ENCODE results near the gene DENND2D.

DENND2D gene

DNA sequence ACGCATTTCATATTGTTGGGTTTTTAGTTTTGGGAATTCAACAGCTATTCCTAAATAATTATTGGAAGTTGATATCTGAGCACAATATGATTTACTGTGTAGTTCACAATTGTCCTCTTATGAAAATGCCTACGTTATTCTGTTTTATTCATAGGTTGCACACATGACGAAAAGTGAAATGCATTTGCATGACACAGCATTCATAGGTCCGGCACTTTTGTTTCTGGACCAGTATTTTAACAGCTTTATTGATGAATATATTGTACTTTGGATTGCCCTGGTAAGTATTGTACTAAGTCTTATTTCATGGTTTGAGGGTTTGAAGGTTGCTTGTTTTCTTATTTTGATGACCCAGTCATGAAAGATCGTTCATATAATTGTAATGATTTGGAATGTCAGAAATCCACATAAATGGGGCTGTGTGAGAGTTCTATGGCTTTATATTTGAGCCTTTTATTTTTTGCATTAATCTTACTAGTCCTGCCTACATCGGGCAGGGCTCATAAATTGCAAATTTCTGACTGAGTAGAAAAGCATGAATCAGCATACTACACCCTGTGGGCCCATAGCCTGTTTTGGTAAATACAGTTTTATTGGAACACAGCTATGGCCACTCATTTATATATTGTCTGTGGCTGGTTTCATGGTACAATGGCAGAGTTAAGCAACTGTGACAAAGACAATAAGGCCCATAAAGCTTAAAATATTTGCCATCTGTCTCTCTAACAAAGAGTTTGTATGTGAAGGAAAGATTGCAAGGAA lies 17.0 kb downstream of the DENND2D start:
- TF ChIP-seq, protein P1, sequence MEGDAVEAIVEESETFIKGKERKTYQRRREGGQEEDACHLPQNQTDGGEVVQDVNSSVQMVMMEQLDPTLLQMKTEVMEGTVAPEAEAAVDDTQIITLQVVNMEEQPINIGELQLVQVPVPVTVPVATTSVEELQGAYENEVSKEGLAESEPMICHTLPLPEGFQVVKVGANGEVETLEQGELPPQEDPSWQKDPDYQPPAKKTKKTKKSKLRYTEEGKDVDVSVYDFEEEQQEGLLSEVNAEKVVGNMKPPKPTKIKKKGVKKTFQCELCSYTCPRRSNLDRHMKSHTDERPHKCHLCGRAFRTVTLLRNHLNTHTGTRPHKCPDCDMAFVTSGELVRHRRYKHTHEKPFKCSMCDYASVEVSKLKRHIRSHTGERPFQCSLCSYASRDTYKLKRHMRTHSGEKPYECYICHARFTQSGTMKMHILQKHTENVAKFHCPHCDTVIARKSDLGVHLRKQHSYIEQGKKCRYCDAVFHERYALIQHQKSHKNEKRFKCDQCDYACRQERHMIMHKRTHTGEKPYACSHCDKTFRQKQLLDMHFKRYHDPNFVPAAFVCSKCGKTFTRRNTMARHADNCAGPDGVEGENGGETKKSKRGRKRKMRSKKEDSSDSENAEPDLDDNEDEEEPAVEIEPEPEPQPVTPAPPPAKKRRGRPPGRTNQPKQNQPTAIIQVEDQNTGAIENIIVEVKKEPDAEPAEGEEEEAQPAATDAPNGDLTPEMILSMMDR (IDR thresholded peaks at IDR 0.05; ENCODE audit: unreplicated experiment in 3 of 3), result no peak
- Mint-ChIP-seq H3K27ac (no peak overlapping the region), H3K36me3 (ENCODE audit: low read depth) (peaks cover 67% of the 10 kb centered on the region), H3K9me3 (no peaks in the 10 kb centered on the region), H3K4me3 (no peak overlapping the region), H3K27me3 (ENCODE audit: low read depth) (no peaks in the 10 kb centered on the region), H3K4me1 (no peaks in the 10 kb centered on the region)

DNA sequence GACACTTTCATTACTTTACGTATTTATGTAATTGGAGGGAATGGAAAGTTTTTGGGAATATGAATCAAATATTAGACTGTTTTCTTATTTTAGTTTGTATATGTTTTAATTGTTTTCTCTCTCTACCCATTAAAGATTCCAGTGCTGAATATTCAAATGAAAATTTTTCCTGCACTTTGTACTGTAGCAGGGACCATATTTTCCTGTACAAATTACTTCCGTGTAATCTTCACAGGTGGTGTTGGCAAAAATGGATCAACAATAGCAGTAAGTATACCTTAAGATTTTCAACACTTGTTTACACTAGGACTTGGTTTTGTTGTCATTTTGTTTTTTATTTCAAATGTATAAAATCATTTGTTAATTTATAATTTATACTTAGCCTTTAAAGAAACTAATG lies 18.4 kb downstream of the DENND2D start:
- TF ChIP-seq, protein P1 (IDR thresholded peaks at IDR 0.05; ENCODE audit: unreplicated experiment in 3 of 3), result no peak
- no peaks in the 10 kb centered on the region for H3K4me1 Mint-ChIP-seq
- H3K4me3 Mint-ChIP-seq, result no peak overlapping the region
- H3K9me3 Mint-ChIP-seq, result no peaks in the 10 kb centered on the region
- H3K36me3 Mint-ChIP-seq (ENCODE audit: low read depth), result peaks cover 62% of the 10 kb centered on the region
- H3K27me3 Mint-ChIP-seq (ENCODE audit: low read depth), result no peaks in the 10 kb centered on the region
- no peak overlapping the region for H3K27ac Mint-ChIP-seq

DNA sequence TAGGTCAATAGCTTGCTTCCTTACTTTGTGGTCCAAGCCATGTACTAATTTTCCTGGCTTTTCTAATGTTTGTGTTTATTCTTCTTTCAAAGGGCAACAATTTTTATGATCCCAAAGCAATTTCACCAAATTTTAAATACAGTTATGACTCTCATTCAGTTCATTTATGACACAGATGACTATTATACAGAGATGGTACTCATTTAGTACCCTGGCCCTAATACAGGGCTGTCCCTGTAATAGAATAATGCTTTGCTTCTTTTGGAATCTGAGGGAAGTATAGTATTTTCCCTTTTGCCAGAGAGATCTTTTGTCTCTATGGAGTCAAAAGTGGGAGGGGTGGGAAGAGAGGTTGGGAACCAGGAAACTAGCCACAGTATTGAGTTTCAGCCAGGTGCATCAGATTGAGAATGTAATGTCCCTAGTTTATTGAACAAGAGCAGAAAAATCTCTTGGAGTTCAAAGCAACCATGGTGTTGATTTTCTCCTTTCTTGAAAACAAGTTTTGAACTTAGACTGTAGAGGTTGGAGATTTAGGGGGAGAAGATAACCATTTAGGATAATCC lies 20.4 kb downstream of the DENND2D start:
- Mint-ChIP-seq H3K4me3 (no peak overlapping the region), H3K27ac (no peak overlapping the region), H3K36me3 (ENCODE audit: low read depth) (peaks cover 60% of the 10 kb centered on the region), H3K9me3 (no peaks in the 10 kb centered on the region), H3K27me3 (ENCODE audit: low read depth) (no peaks in the 10 kb centered on the region), H3K4me1 (no peaks in the 10 kb centered on the region)
- TF ChIP-seq, protein P1 (IDR thresholded peaks at IDR 0.05; ENCODE audit: unreplicated experiment in 3 of 3), result no peak

DNA sequence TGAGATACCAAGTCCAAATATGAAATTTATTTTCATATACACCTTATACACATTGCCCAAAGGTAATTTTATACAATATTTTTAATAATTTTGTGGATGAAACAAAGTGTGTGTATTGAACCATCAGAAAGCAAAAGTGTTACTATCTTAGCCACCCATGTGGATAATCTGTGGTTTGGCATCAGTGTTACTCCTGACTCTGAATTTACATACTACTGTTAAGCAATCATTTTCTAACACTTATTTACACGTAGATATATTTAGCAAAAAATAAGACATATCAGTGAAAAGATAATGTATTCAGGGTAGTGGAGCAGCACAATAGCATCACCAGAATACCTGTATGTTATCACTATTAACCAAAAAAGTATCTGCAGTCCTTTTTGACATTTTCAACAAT lies 23.8 kb downstream of the DENND2D start:
- Mint-ChIP-seq H3K4me3 (no peak overlapping the region), H3K36me3 (ENCODE audit: low read depth) (peaks cover 47% of the 10 kb centered on the region), H3K4me1 (no peaks in the 10 kb centered on the region), H3K9me3 (no peaks in the 10 kb centered on the region), H3K27me3 (ENCODE audit: low read depth) (no peaks in the 10 kb centered on the region), H3K27ac (no peak overlapping the region)
- TF ChIP-seq, protein P1 (IDR thresholded peaks at IDR 0.05; ENCODE audit: unreplicated experiment in 3 of 3), result no peak

DNA sequence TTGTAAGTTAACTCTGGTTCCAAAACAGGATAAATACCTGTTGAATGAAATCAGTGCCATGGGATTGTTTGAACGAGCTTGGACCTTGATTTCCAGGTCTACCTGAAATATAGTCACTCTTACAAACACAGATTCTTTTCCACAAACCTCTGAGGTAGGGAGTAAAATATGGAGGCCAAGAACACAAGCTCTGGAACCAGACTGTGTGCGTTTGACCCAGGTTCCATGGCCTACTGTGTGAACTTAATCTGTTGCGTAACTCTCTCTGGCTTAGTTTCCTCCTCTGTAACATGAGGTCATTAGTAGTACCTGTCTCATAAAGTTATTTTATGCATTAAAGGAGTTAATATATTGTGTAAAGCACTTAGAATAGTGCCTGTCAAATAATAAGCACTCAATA lies 25.1 kb downstream of the DENND2D start:
- Mint-ChIP-seq H3K4me1 (no peaks in the 10 kb centered on the region), H3K27me3 (ENCODE audit: low read depth) (no peaks in the 10 kb centered on the region), H3K4me3 (no peak overlapping the region), H3K36me3 (ENCODE audit: low read depth) (peaks cover 47% of the 10 kb centered on the region), H3K9me3 (no peaks in the 10 kb centered on the region), H3K27ac (no peak overlapping the region)
- TF ChIP-seq, protein P1 (IDR thresholded peaks at IDR 0.05; ENCODE audit: unreplicated experiment in 3 of 3), result no peak

DNA sequence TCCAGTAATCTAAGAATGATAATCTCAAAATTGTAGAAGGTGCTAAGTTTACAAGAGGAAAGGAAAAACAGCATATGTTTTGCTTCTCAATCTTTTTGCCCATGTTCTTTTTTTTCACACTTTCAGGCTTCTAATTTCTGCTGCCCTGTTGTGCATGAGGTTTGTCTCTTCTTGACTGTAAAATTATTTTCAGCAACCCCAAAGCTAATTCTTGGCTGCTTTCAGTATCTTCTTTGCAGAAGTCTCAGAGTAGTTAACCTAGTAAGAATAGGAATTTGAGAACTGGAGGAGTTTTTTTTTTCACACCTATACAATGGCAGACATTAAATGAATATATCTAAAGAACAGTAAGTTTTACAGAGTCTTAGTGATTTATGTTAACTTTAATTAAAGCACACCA lies 26.4 kb downstream of the DENND2D start:
- Mint-ChIP-seq H3K27ac (no peak overlapping the region), H3K4me1 (no peaks in the 10 kb centered on the region), H3K27me3 (ENCODE audit: low read depth) (no peaks in the 10 kb centered on the region), H3K36me3 (ENCODE audit: low read depth) (peaks cover 42% of the 10 kb centered on the region), H3K9me3 (no peaks in the 10 kb centered on the region), H3K4me3 (no peak overlapping the region)
- TF ChIP-seq, protein P1 (IDR thresholded peaks at IDR 0.05; ENCODE audit: unreplicated experiment in 3 of 3), result no peak

Data from nephron (organoid).